ENCODE measurements around the gene CASZ1. TPM values are rescaled to one million over a fixed set of nuclear protein-coding genes. Genes with fewer than 3 reads are reported as not detected.

CASZ1 gene
- total RNA-seq, 2 experiments from 2014 or later = 2.9 to 4.1 TPM

- intact Hi-C loops (cut with micrococcal nuclease) = no loop called here
- POLR2A ChIA-PET = no interaction called here
- no peak overlapping the region for H3K4me3 Mint-ChIP-seq
- no peaks in the 10 kb centered on the region for H3K36me3 Mint-ChIP-seq (ENCODE audit: low read depth)
- DNase-seq (no peak), ATAC-seq (no peak)
- H3K9me3 Mint-ChIP-seq = no peaks in the 10 kb centered on the region
- H3K27ac Mint-ChIP-seq = no peak overlapping the region
- TF ChIP-seq, protein P1, sequence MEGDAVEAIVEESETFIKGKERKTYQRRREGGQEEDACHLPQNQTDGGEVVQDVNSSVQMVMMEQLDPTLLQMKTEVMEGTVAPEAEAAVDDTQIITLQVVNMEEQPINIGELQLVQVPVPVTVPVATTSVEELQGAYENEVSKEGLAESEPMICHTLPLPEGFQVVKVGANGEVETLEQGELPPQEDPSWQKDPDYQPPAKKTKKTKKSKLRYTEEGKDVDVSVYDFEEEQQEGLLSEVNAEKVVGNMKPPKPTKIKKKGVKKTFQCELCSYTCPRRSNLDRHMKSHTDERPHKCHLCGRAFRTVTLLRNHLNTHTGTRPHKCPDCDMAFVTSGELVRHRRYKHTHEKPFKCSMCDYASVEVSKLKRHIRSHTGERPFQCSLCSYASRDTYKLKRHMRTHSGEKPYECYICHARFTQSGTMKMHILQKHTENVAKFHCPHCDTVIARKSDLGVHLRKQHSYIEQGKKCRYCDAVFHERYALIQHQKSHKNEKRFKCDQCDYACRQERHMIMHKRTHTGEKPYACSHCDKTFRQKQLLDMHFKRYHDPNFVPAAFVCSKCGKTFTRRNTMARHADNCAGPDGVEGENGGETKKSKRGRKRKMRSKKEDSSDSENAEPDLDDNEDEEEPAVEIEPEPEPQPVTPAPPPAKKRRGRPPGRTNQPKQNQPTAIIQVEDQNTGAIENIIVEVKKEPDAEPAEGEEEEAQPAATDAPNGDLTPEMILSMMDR (IDR thresholded peaks at IDR 0.05) = no peak
- CTCF ChIA-PET = no interaction called here
- H3K4me1 Mint-ChIP-seq (ENCODE audit: low read depth) = no peaks in the 10 kb centered on the region
- no peaks in the 10 kb centered on the region for H3K27me3 Mint-ChIP-seq
These were observed 144.7 kb downstream of the CASZ1 start for GRCh38 chr1:10651793-10652192.

DNA sequence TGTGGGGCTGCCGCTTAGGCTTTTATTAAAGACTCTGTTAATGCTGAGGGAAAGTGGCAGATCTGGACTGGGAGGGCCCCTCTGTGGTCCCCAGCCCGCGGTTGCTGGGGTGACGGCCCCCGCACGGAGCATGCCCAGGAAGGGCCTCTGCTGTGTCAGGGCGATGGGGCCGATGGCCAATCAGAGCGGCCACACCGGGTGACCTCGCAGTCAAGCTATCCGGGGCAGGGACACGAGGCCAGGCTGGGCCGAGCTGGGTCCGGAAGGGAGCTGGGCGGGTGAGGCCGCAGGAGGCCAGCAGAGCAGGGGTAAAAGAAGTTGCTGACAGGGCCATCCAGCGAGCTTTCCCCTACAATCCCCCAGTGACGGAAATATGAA, 145.1 kb downstream of the CASZ1 start:
- Mint-ChIP-seq H3K4me1 (ENCODE audit: low read depth) (no peaks in the 10 kb centered on the region), H3K4me3 (no peak overlapping the region), H3K27ac (no peak overlapping the region), H3K36me3 (ENCODE audit: low read depth) (no peaks in the 10 kb centered on the region), H3K27me3 (no peaks in the 10 kb centered on the region), H3K9me3 (no peaks in the 10 kb centered on the region)
- no peak for ATAC-seq
- ChIA-PET CTCF (no interaction called here), POLR2A (no interaction called here)
- no peak for DNase-seq
- TF ChIP-seq, protein P1 (IDR thresholded peaks at IDR 0.05) = no peak
- intact Hi-C loops (cut with micrococcal nuclease) = no loop called here

DNA sequence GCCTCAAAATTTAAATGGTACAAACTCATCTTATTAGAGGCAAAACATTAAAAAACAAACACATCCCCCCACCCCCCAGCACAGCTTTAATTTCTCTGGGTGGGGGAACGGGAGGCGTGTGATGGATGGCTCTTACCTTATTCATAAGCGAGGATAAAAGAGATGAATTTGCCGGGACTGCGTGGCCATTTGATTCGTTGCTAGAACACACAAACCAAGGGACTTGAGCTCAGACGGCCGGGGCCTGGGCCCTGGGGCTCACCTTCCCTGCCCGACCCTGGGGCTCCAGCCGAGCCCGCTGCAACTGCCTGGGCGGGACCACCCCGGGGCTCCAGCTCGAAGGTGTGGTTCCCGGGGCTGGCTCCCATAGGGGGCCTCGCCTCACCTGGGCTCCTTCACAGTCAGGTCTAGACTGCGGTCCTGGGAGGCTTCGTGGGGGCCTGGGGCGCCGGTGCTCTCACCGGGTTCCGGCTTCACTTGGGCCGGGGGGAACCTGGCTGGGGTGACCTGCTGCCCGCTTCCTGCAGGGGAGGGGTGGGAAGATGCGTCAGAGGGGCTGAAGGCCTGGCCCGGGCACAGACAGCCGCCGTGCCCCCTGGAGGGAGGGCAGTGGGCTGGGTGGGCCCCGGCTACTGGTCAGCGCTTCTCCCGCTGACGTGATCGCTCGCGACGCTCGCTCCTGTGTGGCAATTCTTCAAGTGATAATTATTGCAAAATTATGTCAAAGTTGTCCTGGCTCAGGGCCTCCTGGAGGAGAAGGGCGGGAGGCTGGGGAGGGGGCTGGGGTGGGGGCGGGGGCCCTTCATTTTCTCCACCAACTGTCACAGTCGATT, 145.7 kb downstream of the CASZ1 start:
- Mint-ChIP-seq H3K9me3 (no peaks in the 10 kb centered on the region), H3K27ac (no peak overlapping the region), H3K4me3 (no peak overlapping the region), H3K27me3 (no peaks in the 10 kb centered on the region), H3K36me3 (ENCODE audit: low read depth) (no peaks in the 10 kb centered on the region), H3K4me1 (ENCODE audit: low read depth) (no peaks in the 10 kb centered on the region)
- DNase-seq = no peak
- POLR2A ChIA-PET = interaction anchor here (0.7 kb wide), 1 partner anchor 16 kb away, joined by 3 read pairs; no protein-coding TSS in a partner anchor
- CTCF ChIA-PET = no interaction called here
- TF ChIP-seq, protein P1 (IDR thresholded peaks at IDR 0.05) = no peak
- intact Hi-C loops (cut with micrococcal nuclease) = no loop called here
- no peak for ATAC-seq

- H3K27ac Mint-ChIP-seq = no peak overlapping the region
- ATAC-seq (no peak), DNase-seq (no peak)
- no peaks in the 10 kb centered on the region for H3K27me3 Mint-ChIP-seq
- TF ChIP-seq, protein P1 (IDR thresholded peaks at IDR 0.05) = no peak
- intact Hi-C loops (cut with micrococcal nuclease) = no loop called here
- ChIA-PET POLR2A (interaction anchor here (0.7 kb wide), 1 partner anchor 15 kb away, joined by 3 read pairs; no protein-coding TSS in a partner anchor), CTCF (no interaction called here)
- H3K4me1 Mint-ChIP-seq (ENCODE audit: low read depth) = no peaks in the 10 kb centered on the region
- no peak overlapping the region for H3K4me3 Mint-ChIP-seq
- H3K9me3 Mint-ChIP-seq = no peaks in the 10 kb centered on the region
- H3K36me3 Mint-ChIP-seq (ENCODE audit: low read depth) = no peaks in the 10 kb centered on the region
These were observed 146.8 kb downstream of the CASZ1 start for GRCh38 chr1:10649517-10650201.
